HCEC 1CT (cell line): Measurements from ENCODE around the gene ZNFX1.

Experiments used
- DNase-seq: peaks from one replicate; pipeline ENCODE4 v3.0.0-alpha.2; 2017

The ZNFX1 gene

DNA sequence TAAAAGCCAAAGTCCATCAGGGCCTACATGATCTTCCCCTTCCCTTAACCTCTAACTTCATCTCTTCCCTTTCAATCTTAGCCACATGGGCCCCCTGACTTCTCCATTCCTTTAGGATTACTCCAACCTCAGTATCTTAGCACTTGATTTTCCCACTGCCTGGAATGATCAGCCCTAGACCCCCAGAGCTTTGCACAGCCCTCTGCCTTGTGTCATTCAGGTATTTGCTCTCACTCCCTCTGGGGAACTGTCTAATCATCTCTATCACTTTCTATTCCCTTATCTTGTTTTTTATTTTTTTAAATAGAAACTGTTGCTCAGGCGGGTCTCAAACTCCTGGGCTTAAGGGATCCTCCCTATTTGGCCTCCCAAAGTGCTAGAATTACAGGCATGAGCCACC lies 13.3 kb upstream of the ZNFX1 start:
- no peak for DNase-seq

DNA sequence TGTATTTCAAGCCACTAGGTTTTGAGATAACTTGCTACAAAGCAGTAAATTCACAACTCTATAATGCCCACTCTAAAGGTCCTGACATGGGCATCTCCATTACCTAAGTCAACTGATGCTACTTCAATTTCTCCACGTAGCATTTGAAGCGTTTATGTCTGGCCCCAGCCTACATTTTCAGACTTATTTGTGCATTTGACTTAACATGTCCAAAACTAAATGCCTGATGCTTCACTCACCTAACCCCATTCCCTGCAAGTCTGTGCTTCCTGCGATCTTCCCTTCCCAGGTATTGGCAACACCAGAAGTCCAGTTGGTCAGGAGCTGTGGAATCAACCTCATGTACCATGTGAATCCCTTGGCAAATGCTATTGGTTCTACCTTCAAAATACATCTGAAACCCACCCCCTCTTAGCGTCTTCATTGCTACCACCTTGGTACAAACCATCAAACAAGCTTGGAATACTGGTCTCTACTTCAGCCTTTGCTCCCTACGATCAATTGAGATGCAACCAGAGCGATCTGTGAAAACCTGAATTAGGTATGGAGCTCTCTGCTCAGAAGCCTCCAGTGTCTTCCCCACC lies 12.8 kb upstream of the ZNFX1 start:
- DNase-seq, result no peak

DNA sequence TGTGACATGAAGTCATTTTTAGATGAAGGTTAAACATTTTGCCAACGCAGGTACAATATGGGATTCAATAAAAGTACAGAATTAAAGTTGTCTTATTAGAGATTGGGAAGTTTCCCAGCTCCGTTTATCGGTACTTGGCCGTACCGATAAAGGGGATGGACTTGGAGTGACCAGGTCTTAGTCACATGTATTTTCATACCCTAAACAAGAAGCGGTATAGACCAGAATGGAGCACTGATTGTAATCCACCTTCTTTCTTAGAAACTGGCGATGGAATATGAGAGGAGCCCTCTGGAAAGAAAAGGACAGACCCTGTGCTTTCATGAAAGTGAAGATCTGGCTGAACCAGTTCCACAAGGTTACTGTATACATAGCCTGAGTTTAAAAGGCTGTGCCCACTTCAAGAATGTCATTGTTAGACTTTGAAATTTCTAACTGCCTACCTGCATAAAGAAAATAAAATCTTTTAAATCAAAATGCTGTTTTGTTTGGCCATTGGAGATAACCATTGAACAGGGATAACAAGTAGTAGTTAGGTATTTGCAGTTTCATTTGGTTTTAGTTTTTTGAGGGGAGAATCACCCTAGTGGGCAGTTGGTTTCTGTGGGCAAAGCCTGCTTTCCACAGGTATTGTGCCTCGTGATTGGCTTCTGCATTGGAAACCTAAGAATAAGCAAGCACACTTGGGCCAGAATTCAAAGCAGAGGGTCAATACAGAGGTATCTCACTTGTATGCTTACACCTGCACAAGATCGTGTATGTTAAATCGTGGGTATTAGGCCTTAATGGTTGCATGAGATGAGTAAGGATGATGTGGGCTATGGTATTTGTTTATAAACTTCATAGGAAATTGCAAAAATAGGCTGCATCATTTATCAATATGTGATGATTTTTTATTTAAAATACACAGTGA lies 11.2 kb upstream of the ZNFX1 start:
- DNase-seq, result no peak

DNA sequence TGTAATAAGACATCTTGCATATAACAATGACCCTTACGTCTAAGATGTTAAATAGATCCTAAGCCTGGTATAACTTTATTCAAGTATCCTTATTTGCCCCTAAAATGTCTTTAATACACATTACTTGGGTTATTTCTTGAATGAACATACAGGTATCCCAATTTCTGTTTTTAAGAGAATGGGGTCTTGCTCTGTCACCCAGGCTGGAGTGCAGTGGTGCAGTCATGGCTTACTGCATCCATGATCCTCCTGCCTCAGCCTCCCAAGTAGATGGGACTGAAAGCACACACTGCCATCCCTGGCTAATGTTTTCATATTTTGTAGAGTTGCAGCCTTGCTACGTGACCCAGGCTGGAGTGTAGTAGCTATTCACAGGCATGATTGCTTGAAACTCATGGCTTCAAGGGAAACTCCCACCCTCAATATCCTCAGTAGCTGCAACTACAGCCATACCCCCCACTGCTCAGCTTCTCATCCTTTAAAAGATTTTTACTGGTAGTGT lies 10.4 kb upstream of the ZNFX1 start:
- DNase-seq, result no peak

DNA sequence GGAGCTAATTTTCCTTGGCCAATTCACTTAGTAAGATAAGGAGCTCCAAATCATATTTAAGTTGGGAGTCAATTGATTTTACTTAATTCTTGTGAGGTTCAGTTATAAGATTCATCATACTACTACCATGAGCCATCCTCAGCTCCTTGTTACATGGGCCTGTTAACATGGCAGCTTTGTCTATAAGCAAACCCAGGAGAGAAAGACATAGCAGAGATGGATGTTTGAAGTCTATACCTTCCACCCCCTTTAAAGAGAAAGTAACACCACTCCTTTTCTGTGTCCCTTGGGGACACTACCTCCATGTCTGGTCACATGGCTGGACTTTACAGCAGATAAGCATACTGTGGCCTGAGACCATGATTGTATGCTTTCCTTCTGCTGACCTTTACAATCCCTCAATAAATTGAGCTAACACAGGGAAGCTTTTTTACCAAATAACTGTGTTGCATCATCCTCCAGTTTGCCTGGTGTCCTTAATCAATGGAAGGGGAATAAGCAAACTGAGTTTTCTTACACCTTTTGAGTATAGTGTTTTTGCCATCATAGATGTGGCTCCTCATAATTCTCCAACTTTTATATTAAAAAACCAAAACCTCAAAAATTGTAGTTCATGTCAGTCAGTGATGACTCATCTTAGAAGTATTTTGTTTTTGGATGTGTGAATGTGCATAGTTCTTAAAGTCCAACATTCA lies 9.8 kb upstream of the ZNFX1 start:
- peak; percentile 78 for DNase-seq

DNA sequence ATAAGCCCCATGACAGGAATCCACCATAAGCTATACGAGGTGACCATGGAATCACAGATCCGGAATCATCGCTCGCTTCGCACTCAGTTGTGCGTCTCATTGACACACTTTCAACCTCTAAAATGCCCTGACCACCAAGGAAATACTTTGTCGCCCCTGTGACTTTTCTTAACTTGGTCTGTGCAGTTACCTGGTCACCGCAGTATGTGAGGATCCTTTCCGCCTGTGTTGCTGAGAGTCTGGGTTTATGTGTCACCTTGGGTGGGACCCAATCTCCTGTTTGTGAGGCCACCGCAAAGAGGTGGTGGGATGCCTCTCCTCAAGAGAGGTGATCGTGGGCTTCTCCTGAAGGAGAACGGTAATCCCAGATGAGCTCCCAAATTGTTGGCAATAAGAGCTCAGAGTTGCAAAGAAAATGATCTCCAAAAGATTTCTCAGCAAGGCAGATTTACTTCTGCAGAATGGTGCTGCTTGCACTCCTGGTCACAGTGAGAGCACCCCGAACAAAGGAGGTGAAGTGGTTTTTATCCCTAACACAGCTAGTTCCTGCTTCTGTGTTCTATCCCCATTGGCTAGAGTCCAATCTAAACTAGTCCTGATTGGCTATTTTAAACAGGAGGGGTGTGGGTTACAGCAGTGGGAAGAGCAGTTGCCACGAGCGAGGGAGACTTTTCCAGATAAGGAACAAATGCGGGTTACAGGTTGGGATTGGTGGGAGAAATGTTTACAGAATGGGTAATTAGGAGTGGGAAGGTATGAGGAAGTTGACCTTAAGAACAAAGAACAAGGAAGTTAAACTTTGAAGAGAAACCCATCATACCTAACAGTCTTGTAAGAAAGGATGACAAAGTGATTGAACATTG lies 9.1 kb upstream of the ZNFX1 start:
- DNase-seq, result peak; percentile 6

DNA sequence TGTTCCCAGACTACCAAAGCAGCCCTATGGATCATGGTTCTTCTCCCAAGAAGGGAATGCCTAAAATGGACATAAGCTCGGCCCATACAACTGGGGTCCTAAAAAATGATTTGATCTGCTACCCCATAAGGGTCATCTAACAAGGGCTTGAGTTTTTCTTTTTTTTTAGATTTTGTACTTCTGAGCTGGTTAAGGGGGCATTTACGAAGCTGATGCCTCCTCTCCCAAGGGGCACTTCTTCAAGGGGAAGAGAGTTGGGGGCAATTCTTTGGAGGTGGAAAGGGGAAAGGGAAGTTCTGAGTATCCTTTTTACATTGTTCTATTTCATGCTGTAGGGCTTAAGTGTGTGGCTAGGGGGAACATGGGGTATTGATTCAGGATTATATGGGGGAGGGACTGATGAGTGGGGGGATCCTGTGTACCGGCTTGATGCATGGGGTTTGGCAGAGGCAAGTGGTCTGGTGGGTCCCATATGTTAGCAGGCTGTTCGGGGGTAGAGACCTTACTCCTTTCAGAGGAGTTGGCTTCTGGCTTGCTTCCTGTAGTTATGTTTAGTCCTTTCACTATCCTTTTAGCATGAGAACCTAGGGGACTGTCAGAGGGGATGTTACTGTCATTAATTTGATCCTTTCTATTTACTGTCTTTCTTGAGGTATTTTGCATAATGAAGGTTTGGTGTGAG lies 8.1 kb upstream of the ZNFX1 start:
- no peak for DNase-seq

DNA sequence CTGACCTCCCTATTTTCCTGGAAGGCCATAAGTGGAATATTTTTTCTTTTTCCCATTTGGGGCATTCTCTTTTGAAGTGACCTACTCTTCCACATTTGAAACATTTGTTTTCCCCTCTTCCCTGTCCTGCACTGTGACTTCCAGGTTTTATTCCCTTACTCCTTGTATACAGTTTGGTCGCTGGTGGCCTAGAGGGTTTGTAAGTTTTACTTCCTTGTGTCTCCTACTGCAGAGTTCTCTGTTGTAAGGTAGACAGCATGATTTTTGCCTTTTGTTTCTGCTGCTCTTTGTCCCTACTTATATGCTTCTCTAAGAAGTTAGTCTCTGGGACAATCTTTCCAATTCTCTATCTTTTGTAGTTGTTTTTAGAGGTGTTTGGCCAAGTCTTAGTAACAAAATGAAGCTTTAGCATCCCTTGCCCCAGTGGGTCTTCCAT lies 7.4 kb upstream of the ZNFX1 start:
- no peak for DNase-seq

DNA sequence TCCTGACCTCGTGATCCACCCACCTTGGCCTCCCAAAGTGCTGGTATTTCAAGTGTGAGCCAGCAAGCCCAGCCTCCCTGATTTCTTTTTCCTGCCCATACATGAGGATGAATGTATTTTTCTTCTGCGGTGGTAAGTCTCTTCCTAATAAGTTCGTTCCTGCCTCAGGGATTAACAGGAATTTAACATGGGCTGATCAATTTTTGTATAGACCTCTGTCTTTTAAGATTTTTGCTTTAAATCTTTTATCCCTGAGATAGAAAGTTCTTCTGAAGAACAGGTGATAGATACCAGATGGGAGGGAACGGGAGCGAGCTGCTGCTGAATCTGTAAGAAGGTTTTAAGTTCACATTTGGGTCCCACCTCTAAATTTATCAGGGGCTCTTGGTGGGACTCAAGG lies 7.0 kb upstream of the ZNFX1 start:
- no peak for DNase-seq

DNA sequence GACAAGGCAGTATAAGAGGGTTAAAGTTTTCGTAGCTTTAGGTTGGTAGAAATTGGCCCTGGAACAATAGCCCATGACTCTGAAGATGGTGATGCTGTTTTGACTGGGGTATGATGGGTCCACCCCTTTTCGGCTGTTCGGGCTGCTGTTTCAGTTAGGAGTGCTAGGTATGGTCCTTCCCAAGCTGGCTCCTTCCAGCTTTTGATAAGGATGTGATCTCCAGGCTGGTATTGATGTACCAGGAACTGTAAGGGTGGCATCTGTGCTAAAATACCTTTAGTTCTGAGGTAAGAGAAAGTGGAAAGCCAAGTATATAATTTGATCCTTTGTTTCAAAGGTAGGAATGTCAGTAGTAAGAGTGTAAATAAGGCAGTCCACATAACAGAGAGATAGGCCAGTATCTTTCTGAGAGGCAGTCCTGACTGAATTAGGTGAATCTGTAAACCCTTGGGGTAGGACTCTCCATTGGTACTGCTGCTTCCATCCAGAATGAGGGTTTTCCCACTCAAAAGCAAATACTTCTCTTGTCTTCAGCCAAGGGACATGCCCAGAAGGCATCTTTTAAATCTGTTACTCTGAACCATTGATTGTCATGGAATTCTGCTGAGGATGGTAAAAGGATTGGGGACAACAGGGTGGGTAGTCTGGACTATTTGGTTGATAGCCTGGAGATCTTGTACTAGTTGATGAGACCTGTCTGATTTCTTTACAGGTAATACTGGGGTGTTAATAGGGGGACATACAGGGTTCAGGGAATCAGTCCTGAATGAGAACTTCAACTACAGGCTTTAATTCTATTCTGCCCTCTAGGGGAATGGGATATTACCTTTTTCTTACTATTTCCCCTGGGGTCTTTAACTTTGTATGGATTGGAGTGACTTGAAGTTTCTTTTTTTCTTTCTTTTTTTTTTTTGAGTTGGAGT lies 6.1 kb upstream of the ZNFX1 start:
- DNase-seq, result no peak

DNA sequence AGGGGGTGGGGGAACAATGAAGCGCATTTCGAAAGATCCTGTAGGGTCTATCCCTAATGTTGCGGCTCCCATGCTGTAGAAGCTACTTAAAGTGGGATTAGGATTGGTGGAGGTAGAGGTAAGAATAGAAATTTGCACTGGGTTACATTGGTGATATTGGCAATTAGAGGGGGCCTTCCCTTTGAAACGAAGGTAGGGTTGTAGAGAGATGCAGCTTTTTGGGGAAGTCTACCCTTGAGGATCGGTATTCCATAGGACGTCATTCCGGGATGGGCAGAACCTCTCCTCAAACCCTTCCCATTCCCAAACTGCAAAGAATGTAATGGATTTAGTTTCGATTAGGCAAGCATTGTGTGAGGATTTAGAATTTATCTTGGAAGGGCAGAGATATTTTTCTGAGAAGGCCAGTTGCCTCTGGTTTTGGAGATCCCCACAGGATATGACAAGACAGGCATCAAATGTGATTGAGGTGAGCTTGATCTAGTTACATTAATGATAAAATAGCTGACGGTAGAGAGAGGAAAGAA lies 5.4 kb upstream of the ZNFX1 start:
- no peak for DNase-seq

DNA sequence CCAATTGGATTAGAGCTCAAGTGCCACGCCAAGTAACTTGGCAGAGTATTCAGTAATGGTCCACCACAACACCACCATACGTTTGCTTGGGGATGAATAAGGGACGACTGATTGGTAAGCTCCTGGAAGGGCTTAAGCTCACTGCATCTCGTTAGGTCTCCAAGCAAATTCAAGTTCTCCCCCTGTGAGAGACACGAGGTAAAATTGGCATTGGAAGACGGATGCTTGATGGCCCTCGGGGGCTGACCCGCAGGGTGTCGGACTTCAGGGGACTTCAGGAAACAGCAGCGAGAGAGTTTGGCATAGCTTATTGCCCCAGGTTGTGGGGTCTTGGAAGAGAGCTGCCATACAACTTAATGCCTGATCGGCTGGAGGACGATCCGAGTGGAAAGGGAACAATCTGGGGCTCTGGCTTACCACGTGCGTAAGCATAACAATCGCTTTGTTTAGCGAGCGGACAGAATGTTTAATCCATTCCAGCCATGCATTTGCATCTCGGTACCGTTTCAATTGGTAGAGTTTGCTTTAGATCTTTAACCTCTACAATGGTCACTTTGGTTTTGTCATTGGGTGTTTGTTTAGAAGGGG lies 4.8 kb upstream of the ZNFX1 start:
- no peak for DNase-seq

DNA sequence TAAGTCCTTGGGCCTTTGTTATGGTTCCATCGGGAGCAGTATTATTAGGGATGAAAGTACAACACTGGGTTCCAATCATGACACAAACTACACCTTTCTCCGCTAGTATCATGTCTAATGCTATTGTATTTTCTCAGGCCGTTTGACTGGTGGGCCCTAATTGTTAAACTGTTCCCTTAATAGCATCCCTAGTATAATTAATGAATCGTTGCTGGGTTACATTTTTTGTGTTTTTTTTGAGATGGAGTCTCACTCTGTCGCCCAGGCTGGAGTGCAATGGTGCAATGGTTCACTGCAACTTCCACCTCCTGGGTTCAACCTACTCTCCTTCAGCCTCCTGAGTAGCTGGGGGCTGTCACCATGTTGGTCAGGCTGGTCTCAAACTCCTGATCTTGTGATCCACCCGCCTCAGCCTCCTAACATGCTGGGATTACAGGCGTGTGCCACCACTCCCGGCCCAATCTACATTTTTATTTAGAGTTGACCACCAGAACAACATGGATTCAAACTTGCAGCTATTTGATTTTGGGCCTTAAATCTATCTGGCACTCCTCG lies 4.1 kb upstream of the ZNFX1 start:
- DNase-seq, result peak; percentile 2

DNA sequence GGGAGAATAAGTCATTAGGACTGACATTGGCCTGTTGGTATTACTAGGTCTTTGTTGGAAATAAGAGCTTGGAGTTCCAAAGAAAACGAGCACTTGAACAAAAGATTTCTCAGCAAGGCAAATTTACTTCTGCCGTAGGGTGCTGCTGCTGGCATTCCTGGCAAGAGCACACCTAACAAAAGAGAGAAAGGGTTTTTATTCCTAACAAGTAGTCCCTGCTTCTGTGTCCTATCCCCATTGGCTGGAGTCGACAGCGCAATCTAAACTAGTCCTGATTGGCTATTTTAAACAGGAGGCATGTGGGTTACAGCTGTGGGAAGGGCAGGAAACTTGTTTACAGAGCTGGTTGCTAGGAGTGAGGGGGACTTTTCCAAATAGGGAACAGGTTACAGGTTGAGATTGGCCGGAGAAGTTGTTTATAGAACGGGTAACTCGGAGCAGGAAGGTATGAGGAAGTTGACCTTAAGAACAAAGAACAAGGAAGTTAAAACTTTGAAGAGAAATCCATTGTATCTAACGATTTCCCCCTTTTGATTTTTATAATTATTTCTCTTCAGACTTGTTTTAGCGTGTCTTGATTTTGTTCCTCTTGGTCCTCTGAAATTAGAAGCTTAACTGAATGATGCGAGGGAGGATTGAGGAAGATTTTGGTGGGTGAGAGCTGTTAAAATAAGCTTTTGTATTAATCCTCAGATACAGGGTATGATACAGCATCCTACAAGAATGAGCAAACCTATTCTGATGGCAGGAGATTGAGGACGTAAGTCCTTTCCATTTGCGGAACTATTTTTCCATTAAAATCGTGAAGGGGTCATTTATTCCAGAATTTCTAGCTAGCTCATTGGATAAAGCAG lies 3.4 kb upstream of the ZNFX1 start:
- DNase-seq, result peak; percentile 49

DNA sequence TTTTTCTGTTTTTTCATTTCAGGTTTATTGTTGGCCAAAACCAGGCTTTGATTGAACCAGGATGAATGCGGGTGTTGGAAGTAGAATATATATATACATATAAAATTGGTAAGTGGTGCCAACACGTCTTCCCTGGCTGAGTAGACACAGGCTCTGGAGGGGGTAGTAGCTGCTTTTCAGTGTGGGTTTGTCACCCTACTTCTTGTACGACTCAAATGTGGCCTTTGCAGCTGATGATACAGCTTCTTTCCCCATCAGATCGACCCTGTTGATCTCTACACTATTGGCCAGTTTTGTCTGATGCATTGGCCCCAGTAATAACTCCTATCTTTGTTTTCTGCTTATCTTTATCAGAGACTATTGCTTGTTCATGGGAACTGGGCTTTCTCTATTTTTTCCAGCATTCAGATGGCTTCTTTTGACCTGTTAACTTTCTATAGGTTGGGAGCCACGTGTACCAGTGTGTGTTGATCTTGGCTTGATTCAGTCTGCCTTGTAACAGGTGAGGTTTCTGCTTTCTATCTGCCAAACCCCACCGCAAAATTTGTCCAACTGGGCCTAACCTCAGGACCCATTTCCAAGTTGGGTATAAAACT lies 2.7 kb upstream of the ZNFX1 start:
- DNase-seq, result no peak

DNA sequence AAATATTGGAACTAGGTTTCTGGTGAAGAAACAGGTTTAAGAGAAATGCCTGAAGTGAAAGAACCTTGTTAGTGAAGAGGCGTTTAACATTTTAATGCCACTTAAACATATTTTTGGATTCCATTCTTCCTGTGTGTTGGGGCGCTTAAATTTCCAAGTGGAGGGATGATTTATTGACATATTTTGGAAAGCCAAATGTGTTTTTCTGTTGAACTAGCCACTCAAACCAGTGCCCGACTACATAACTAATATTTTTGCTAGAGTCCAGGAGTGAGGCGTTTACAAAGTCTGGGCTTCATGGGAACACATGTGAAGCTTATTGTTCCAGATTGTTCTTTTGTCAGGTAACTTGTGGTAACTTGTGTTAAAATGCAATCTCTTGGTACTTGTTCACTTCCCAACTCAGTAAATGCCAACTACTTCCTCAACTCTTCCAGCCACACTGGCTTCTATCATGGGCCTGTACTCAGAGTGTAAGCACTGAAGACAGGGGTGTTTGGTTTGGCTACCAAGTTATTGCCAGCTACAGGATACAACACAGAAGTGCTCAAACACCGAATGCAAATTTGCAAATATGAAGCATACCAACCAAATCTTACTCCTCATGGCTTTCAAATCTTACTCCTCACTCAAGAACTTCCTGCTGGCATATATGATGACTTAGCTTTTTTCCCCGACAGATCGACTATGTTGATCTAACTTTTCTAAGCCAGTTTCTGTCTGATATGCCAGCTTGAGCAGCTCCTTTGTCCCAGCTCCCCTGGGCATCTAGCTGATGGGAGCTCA lies 2.0 kb upstream of the ZNFX1 start:
- peak; percentile 6 for DNase-seq

DNA sequence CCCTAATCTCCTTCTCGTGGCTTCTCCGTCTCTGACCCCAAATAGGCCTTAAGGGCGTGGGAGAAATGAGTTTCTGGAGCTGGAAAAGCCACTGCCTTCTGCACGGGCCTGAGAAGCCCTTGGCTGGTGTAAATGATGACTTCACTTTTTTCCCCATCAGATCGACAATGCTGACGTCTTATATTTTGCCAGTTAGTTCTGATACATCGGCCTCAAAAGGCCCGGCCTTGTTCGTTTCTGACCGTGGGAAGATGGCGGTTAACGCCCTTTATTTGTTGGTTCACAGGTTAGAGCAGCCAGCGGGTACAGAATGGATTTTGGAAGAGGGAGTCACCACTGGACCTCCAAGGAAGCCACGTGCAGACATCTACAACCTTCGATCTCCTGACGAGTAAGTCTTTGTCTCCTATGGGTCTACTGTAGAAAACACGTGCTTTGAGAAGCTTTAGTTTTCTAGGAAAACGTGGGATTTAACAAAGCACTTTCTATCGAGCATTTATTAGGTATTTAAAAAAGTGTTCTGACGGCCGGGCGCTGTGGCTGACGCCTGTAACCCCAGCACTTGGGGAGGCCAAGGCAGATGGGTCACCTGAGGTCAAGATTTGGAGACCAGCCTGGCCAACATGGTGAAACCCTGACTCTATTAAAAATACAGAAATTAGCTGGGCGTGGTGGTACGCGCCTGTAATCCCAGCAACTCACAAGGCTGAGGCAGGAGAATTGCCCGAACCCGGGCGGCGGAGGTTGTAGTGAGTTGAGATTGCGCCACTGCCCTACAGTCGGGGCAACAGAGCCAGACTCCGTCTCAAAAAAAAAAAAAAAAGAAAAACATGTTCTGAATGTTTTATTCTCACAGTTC lies 1.2 kb upstream of the ZNFX1 start:
- peak; percentile 20 for DNase-seq
